Amygdala (tissue), 56 donors: ENCODE measurements around the gene ADGRE1.

Experiments used
- DNase-seq, 56 donors: peaks; one replicate each; lab custom pipeline; 2025; lab: John Stamatoyannopoulos, UW

ADGRE1 gene

DNA sequence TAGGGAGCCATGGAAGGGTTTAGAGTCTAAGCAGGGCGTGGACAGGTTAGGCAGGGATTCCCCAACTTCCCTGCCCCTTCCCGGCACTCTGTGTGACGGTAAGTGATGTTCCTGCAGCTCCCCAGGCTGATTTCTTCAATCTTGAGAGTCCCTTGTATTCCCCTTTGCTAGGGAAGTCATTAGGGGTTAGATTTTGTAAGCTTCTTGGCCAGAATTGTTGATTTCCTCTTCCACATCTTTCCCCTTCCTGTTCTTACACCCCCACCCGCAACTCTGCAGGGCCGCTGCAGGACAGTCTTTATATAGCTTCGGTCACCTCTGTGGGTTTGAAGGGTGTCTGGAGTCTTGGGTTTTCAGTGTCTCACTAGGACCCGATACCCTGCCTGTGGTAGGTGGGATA, 10.6 kb upstream of the ADGRE1 start:
- DNase-seq = peak in 1 of 56 donors; percentile 0

DNA sequence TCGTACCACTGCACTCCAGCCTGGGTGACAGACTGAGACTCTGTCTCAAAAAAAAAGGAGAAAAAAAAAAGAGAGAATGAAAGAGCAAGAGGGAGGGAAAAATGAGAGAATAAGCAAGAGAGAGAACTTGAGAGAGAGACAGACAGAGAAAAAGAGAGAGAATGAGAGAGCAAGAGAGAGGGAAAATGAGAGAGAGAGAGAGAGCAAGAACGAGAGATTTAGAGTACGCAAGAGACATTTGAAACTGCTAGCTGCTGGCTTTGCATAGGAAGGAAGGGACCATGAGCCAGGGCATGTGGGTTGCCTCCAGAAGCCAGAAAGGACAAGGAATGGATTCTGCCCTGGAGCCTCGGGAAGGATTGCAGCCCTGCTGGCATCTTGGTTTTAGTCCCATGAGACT, 9.6 kb upstream of the ADGRE1 start:
- DNase-seq = no peak

DNA sequence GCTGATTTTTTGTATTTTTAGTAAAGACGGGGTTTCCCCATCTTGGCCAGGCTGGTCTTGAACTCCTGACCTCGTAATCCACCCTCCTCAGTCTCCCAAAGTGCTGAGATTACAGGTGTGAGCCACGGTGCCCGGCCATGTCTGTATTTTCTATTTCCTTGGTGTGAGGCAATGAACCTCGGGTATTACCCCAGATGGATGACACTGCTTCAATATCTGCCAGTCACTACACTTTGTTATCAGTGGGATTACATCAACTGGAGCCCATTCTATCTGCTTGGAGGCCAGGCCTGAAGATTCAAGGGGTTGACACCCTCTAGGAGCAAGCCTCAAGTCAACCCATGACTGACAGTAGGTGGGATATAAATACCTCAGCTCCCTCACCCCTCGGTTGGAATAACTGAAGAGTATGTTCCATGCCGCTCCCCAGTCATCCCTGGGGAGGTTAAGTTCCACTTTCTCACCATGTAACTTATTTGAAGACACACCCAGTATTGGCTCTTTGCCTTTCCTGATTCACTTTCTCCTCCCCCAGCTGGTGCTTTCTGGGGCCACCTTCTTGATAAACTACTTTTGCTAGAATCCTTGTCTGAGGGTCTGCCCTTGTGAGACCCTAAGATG, 992 bp upstream of the ADGRE1 start:
- no peak for DNase-seq

GRCh38 chr19:6888967-6889366, 1.6 kb downstream of the ADGRE1 start:
- DNase-seq = no peak

GRCh38 chr19:6890401-6890913, 3.1 kb downstream of the ADGRE1 start:
- no peak for DNase-seq

- no peak for DNase-seq
Measured at GRCh38 chr19:6890938-6891337, 3.6 kb downstream of the ADGRE1 start.

GRCh38 chr19:6891761-6892385, 4.5 kb downstream of the ADGRE1 start:
- no peak for DNase-seq

GRCh38 chr19:6894313-6894712, 6.9 kb downstream of the ADGRE1 start:
- DNase-seq = no peak

DNA sequence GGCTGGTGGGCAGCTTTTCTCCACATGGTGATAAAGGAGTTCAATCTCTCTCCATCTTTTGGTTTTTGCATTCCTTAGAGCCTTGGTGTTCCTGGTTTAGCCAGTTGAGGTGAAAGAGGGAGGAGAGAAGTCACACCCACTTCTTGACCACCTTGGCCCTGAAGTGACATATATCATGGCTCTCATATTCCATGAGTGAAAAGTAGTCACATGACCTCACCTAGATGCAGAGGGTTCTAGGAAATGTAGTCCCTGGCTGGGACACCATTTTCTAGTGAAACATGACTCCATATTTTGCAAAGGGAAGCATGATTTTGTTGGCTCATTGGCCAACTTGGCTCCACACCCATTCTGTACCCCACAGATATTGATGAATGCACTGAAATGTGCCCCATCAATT, 16.1 kb downstream of the ADGRE1 start:
- no peak for DNase-seq

DNA sequence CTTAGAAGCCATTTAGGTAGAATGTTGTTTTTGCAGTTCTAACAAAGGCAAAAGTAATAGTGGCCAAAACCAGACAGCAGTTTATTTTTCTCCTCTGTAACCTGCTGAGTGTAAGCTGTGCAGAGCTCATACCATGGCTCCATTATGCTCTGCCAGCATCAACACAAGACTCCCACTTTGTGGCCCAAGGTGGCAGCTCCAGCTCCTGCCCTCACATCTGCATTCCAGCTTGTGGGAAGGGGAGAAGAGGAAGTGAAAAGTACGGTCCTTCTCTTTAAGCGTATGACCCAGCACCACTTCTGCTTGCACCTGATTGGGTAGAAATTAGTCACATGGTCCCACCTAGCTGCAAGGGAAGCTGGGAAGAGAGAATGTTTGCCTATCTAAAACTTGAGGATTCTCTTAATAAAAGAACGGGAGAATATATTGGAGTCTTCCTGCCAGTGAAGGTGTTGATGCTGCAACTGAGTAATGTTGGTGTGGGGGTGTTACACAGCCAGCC, 19.2 kb downstream of the ADGRE1 start:
- no peak for DNase-seq

DNA sequence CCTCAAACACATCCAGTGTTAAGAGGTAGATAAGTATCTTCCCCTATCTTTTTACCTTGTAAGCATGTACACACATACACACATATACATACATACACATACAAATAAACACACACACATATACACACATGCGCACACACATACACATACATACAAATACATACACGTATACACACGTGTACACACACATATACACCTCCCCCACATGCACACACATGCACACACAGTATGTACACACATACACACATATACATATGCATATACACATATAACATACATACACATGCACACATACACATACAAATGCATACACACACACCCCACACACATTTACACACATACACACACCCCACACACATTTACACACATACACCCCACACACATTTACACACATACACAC, 24.1 kb downstream of the ADGRE1 start:
- no peak for DNase-seq

- no peak for DNase-seq
Measured at GRCh38 chr19:6914321-6914720, 26.9 kb downstream of the ADGRE1 start.

DNA sequence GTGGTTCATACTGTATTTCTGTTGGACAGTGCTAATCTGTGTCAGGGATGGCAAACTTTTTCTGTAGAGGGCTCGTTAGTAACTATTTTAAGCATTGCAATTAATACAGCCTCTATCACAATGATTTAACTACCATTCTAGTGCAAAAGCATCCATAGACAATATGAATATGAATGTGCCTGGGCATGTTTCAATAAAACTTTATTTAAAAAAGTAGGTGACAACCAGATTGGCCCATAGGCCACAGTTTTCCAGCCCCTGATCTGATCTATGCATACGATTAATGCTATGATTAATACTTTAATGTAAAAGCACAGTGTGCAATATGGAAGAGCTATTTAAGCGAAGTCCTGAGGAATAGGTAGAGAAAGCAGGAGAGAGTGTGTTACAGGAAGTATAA, 29.6 kb downstream of the ADGRE1 start:
- no peak for DNase-seq

DNA sequence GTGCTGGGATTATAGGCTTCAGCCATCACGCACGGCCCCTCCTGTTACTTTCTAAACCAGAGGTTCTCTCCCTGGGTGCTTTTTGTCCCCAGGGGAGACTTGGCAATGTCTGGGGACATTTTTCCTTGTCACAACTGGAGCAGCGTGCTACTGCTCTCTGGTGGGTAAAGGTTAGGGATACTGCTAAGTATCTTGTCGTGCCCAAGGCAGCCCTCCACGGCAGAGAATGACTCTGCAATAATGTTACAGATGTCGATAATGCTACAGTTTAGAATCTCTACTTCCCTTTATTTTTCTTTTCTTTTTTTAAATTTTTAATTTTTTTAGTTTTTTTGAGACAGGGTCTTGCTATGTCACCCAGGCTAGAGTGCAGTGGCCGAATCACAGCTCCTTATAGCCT, 38.0 kb downstream of the ADGRE1 start:
- DNase-seq = no peak

DNA sequence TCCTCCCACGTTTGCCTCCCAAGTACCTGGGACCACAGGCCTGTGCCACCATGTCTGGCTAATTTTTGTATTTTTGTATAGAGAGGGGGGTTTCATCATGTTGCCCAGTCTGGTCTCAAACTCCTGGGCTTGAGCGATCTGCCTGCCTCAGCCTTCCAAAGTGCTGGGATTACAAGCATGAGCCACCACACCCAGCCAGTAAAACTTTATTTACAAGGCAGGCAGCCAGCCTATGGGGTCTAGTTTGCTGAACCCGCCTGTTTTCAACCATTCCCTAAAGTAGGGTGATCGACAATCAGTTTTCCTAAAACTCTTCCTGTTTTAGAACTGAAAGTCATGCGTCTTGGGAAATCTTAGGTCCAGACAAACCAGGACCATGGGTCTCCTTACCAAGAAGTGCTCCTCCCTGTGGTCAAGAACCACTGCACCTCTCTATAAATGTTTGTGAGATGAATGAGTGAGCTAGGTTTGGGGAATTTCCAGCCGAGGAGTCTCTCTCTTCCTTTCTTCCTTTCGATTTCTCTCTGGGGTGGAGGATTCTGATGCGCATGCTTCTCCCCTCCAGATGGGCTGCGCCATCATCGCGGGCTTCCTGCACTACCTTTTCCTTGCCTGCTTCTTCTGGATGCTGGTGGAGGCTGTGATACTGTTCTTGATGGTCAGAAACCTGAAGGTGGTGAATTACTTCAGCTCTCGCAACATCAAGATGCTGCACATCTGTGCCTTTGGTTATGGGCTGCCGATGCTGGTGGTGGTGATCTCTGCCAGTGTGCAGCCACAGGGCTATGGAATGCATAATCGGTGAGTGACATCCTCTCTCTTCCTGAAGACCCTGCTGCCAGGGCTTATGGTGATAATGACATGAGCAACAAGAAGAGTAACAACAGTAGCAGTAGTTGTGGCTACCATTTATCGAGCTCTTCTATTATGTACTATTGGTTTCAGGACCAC, 38.7 kb downstream of the ADGRE1 start:
- no peak for DNase-seq

DNA sequence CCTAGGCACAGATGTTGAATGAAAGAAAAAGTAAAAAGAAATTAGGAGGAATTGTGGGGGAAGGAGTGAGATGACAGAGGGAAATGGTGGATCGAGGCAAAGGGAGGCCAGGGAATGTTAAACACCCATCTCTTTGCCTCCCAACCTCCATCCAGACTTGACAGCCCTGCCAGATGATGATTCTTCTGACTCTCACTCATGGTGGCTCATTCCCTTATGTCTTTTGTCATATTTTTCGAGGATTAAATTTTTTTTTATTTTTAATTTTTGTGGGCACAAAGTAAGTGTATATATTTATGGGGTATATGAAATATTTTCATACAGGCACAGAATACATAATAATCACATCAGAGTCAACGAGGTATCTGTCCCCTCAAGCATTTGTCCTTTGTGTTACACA, 42.8 kb downstream of the ADGRE1 start:
- no peak for DNase-seq

GRCh38 chr19:6935069-6935468, 47.7 kb downstream of the ADGRE1 start:
- no peak for DNase-seq

DNA sequence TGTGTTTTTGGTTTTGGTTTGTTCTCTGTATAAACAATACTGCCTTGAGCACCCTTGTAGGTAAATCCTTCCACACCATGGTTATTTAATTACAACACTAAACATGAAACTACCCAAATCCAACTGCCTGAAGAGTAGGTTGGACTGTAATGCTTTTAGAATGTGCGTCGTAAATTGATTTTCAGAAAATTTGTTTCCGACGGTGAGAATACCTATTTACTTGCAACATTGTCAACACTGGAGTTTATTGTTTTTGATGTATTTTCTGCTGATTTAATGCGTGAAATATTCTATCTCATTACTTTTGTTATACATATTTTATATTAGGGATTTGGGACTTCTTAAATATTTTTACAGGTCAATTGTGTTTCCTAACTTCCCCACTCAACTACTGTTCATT, 48.2 kb downstream of the ADGRE1 start:
- DNase-seq = no peak

DNA sequence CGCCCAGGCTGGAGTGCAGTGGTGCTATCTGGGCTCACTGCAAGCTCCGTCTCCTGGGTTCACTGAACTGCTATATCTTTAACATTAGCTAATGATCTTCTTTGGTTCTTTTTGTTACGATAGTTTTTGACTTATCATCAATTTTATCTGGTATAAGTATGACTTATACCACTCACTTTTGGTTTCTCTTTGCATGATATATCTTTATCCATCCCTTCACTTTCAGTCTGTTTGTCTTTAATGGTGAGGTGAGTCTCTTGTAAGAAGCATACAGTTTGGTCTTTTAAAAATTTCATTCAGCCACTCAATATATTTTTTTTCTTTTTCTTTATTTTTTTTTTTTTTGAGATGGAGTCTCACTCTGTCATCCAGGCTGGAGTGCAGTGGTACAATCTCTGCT, 58.4 kb downstream of the ADGRE1 start:
- no peak for DNase-seq

- DNase-seq = no peak
Measured at GRCh38 chr19:6947745-6948144, 60.4 kb downstream of the ADGRE1 start.

- DNase-seq = no peak
Measured at GRCh38 chr19:6948884-6949283, 61.5 kb downstream of the ADGRE1 start.
